ENCODE data around the gene POLE4. TPM values are rescaled to one million over a fixed set of nuclear protein-coding genes. Genes with fewer than 3 reads are reported as not detected.

POLE4 gene
- total RNA-seq, 2 donors from 2014 or later = 17.2 to 21.9 TPM

DNA sequence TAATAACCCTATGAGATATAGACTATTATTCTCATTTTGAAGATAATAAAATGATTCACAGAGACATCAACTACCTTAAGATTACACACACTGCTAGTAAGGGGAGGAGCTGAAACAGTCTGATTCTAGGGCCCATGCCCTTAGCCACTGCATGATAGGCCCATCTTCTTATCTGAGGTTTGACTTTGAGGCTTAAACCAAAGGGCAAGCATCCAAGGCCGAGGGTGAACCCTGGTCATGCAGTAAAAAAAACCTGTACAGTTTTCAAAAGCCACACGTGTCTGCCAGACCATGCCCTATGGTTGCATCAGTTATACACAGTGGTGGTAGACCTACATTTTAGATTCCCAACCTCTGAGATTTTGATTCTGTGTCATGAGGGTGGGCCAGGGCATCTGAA lies 44.8 kb downstream of the POLE4 start:
- Histone ChIP-seq H3K36me3 (no peaks in the 10 kb centered on the region), H3K27me3 (replicated peaks; ENCODE audit: insufficient read depth) (no peaks in the 10 kb centered on the region), H3K4me3 (no peak overlapping the region), H3K27ac (no peak overlapping the region), H3K9me3 (no peaks in the 10 kb centered on the region), H3K4me1 (replicated peaks) (no peaks in the 10 kb centered on the region)
- intact Hi-C loops (cut with DNase I) = no loop called here
- TF ChIP-seq, protein P1, sequence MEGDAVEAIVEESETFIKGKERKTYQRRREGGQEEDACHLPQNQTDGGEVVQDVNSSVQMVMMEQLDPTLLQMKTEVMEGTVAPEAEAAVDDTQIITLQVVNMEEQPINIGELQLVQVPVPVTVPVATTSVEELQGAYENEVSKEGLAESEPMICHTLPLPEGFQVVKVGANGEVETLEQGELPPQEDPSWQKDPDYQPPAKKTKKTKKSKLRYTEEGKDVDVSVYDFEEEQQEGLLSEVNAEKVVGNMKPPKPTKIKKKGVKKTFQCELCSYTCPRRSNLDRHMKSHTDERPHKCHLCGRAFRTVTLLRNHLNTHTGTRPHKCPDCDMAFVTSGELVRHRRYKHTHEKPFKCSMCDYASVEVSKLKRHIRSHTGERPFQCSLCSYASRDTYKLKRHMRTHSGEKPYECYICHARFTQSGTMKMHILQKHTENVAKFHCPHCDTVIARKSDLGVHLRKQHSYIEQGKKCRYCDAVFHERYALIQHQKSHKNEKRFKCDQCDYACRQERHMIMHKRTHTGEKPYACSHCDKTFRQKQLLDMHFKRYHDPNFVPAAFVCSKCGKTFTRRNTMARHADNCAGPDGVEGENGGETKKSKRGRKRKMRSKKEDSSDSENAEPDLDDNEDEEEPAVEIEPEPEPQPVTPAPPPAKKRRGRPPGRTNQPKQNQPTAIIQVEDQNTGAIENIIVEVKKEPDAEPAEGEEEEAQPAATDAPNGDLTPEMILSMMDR (IDR thresholded peaks at IDR 0.05) = no peak
- no peak for TF ChIP-seq POLR2AphosphoS5 (IDR thresholded peaks at IDR 0.05)
- no peak for TF ChIP-seq POLR2A (IDR thresholded peaks at IDR 0.05)
- WGBS = 80% methylated on average over 2 of the region's 2 CpGs
- DNase-seq (ENCODE audit: low spot score) = no peak

DNA sequence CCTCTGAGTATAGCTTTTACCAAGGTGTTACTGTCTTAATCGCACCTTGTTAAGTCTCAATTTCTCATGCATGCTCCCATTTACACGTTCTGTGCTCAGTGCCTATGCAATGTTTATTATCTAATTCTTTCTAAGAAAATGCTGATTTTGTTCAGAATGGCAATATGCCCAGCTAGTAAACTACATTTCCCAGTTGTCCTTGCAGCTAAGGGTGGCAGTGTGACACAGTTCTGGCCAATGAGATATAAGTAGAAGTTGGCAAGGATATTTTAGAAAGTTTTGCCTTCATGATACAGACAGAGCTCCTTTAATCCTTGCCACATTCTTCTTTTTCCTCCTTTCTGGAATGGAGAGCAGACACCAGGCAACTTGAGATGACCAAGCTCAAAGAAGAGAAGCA lies 45.3 kb downstream of the POLE4 start:
- Histone ChIP-seq H3K4me3 (no peak overlapping the region), H3K36me3 (no peaks in the 10 kb centered on the region), H3K27ac (no peak overlapping the region), H3K27me3 (replicated peaks; ENCODE audit: insufficient read depth) (no peaks in the 10 kb centered on the region), H3K4me1 (replicated peaks) (no peaks in the 10 kb centered on the region), H3K9me3 (no peaks in the 10 kb centered on the region)
- no peak for TF ChIP-seq POLR2AphosphoS5 (IDR thresholded peaks at IDR 0.05)
- TF ChIP-seq, protein P1 (IDR thresholded peaks at IDR 0.05) = no peak
- TF ChIP-seq POLR2A (IDR thresholded peaks at IDR 0.05) = no peak
- intact Hi-C loops (cut with DNase I) = no loop called here
- no peak for DNase-seq (ENCODE audit: low spot score)
- 78% methylated on average over 2 of the region's 2 CpGs for WGBS

DNA sequence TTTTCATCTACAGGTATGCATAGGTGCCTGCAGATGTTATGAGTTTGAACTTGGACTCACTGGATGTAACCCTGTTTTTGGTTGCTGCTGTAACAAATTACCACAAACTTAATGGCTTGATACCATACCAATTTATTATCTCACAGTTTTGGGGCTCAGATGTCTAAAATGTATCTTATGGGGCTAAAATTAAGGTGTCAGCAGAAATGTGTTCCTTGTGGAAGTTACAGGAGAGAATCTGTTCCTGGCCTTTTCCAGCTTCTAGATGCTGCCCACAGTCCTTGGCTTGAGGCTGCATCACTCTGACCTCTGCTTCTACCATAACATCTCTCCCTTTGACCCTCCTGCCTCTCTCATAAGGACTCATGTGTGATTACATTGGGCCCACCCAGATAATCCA lies 47.6 kb downstream of the POLE4 start:
- no peaks in the 10 kb centered on the region for H3K27me3 ChIP-seq (replicated peaks; ENCODE audit: insufficient read depth)
- no peaks in the 10 kb centered on the region for H3K4me1 ChIP-seq (replicated peaks)
- intact Hi-C loops (cut with DNase I) = no loop called here
- TF ChIP-seq, protein P1 (IDR thresholded peaks at IDR 0.05) = no peak
- TF ChIP-seq POLR2A (IDR thresholded peaks at IDR 0.05) (no peak), POLR2AphosphoS5 (IDR thresholded peaks at IDR 0.05) (no peak)
- no peaks in the 10 kb centered on the region for H3K36me3 ChIP-seq
- DNase-seq (ENCODE audit: low spot score) = no peak
- no peak overlapping the region for H3K4me3 ChIP-seq
- H3K27ac ChIP-seq = no peak overlapping the region
- H3K9me3 ChIP-seq = no peaks in the 10 kb centered on the region

DNA sequence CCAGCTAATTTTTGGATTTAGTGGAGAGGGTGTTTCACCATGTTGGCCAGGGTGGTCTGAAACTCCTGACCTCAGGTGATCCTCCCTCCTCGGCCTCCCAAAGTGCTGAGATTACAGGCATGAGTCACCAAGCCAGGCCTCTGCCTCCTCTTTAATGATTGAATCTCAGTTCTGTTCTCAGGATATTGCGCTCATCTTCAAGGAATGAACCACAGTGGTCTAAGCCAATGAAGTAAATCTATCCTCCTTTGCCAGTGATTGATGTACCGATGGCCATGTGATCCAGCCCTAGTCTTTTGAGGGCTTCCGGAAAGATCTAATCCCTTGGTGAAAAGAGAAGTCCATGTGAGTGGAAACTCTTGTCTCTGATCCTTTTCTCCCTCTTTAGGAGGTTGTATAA lies 48.6 kb downstream of the POLE4 start:
- H3K36me3 ChIP-seq = no peaks in the 10 kb centered on the region
- H3K4me1 ChIP-seq (replicated peaks) = no peaks in the 10 kb centered on the region
- WGBS = 95% methylated on average over 4 of the region's 4 CpGs
- no peak overlapping the region for H3K4me3 ChIP-seq
- no peaks in the 10 kb centered on the region for H3K9me3 ChIP-seq
- no peaks in the 10 kb centered on the region for H3K27me3 ChIP-seq (replicated peaks; ENCODE audit: insufficient read depth)
- H3K27ac ChIP-seq = no peak overlapping the region
- no peak for DNase-seq (ENCODE audit: low spot score)
- no peak for TF ChIP-seq POLR2AphosphoS5 (IDR thresholded peaks at IDR 0.05)
- TF ChIP-seq, protein P1 (IDR thresholded peaks at IDR 0.05) = no peak
- TF ChIP-seq POLR2A (IDR thresholded peaks at IDR 0.05) = no peak
- intact Hi-C loops (cut with DNase I) = no loop called here

DNA sequence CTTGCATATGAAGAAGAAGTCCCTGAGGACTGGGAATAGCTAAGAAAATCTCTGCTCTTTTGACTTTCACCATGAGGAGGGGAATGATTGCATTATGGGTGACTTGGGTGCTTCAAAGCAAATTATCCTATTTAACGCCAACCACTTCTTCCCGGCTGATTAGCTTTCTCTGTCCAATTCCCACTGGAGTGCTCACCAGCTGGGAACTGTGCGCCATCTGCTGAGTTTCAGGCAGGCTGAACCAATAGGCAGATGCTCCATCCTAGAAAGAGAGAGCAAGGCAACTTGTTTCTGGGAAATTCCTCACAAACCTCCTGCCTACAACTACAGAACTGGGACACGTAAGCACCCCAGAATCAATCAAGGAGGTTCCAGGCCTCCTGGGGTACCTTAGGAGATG lies 49.4 kb downstream of the POLE4 start:
- 86% methylated on average over 4 of the region's 4 CpGs for WGBS
- Histone ChIP-seq H3K9me3 (no peaks in the 10 kb centered on the region), H3K36me3 (no peaks in the 10 kb centered on the region), H3K4me1 (replicated peaks) (no peaks in the 10 kb centered on the region), H3K27me3 (replicated peaks; ENCODE audit: insufficient read depth) (no peaks in the 10 kb centered on the region), H3K27ac (no peak overlapping the region), H3K4me3 (no peak overlapping the region)
- no peak for DNase-seq (ENCODE audit: low spot score)
- intact Hi-C loops (cut with DNase I) = no loop called here
- TF ChIP-seq POLR2A (IDR thresholded peaks at IDR 0.05) (no peak), POLR2AphosphoS5 (IDR thresholded peaks at IDR 0.05) (no peak)
- TF ChIP-seq, protein P1 (IDR thresholded peaks at IDR 0.05) = no peak
